HG02885 (cell line): ENCODE measurements around the gene ROGDI.
"Not testable (repeated sequence)": the region's sequence is repeated elsewhere in the genome, so short reads cannot be mapped to it uniquely, and the experiment has no call there.

Source experiments
- ATAC-seq: cut with Tn5 transposase; IDR thresholded peaks from one replicate; pipeline ENCODE4 v1.9.1; 2021; ENCODE audit warnings: mild to moderate bottlenecking; ENCODE audit not compliant: unreplicated experiment, poor library complexity

Gene ROGDI

DNA sequence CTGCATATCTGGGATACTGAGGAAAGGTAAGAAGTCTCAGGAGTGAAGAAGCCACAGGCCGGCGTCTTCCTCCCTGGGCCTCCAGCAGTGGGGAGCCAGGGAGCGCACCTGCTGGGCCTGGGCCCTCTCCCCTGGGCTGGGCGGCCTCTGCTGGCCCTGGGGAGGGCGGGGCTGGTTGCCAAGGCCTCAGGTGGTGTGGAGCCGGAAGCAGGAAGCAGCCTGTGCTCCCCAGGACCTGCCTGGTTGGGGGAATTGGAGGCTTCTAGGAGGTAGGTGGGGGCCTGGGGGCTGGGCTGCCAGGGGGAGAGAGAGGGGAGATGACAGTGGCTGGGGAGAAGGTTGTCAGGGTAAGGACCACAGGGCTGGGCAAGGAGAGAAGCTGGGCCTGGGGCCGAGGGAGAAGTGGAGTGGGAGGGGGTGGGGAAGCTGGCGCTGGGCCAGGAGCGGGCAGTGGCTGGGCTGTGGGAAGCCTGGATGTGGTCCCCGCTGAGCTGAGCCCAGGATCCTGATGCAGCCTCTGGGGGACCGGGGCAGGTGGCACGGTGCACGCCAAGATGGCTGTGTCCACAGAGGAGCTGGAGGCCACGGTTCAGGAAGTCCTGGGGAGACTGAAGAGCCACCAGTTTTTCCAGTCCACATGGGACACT, 7.1 kb downstream of the ROGDI start, which contains the start of gene SMIM22:
Gene SMIM22 (plus strand): TSS at position 189 of the 647 bp plus-strand sequence. CDS start 366 bp downstream, at position 555.
- ATAC-seq: no peak

DNA sequence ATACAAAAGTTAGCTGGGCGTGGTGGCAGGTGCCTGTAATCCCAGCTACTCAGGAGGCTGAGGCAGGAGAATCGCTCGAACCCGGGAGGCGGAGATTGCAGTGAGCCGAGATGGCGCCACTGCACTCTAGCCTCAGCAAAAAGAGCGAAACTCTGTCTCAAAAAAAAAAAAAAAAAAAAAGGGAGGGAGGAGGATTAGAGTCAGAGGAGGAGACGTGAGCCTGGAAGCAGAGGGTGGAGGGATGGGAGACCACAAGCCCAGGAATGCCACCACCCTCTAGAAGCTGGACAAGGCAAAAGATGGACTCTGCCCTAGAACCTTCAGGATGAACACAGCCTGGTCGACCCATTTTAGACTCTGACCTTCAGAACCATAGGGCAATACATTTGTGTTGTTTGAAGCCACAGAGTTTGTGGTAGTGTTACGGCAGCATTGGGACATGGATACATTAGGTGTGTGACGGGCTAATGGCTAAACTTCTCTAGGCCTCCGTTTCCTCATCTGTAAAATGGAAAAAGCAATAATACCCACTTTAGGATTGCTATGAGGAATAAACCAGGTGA, 9.4 kb downstream of the ROGDI start:
- no peak for ATAC-seq

DNA sequence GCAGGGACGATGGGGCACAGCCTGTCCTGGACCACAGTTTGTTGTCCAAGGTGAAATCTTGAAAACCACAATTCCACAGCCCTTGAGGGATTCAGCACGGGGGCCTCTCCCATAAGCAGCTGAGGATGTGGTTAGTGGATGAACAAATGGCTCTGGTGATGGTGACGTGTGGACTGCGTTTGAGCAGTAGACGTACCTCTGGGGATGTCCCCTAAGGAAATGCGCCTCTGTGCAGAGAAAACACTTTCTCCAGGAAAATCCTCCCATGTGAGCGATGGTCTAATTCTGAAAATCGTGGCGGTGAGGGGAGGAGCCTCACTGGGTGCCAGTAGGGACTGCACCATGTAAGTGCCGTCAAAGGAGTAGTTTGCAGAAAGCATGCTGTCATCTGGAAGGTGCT, 11.6 kb downstream of the ROGDI start:
- no peak for ATAC-seq

DNA sequence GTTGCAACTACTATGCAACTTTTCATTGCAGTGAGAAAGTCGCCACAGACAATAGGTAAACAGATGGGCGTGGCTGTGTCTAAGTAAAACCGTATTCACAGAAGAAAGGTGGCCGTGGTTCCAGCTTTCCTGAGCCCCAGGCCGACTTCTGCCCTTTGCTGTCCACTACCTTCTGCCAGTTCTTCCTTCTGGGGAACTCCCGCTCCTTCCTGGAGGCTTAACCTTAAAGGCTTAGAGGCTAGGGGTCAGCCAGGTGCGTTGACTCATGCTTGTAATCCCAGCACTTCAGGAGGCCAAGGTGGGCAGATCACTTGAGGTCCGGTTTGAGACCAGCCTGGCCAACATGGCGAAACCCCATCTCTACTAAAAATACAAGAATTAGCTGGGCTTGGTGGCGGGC, 12.2 kb downstream of the ROGDI start:
- no peak for ATAC-seq

DNA sequence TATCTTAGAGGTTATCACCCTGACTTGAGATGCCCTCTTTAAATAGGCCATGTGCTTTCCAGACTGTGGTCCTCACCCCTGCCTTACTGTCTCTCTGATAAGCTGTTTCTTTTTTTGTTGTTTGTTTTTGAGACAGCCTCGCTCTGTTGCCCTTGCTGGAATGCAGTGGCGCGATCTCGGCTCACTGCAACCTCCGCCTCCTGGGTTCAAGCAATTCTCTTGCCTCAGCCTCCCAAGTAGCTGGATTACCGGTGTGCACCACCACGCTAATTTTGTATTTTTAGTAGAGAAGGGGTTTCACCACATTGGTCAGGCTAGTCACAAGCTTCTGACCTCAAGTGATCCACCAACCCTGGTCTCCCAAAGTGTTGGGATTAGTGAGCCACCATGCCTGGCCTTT, 13.5 kb downstream of the ROGDI start:
- no peak for ATAC-seq

DNA sequence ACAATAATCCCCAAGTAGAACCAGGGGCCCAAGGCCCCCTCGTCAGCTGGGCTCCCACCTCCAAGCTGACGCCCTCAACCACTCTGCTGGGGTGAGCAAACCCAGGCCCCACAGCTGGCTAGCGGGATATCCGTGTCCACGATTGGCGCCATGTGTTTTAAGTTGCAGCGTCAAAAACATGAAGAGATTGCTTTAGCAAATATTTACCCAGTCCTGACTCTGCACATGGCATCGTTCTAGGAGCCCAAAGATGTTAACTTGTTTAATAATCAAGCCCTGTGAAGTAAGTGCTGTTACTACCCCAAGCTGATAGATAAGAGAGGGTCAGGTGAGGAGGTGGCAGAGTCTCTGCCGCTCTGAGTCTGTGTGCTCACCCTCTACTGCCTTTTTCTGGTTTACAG, 13.9 kb downstream of the ROGDI start:
- no peak for ATAC-seq

DNA sequence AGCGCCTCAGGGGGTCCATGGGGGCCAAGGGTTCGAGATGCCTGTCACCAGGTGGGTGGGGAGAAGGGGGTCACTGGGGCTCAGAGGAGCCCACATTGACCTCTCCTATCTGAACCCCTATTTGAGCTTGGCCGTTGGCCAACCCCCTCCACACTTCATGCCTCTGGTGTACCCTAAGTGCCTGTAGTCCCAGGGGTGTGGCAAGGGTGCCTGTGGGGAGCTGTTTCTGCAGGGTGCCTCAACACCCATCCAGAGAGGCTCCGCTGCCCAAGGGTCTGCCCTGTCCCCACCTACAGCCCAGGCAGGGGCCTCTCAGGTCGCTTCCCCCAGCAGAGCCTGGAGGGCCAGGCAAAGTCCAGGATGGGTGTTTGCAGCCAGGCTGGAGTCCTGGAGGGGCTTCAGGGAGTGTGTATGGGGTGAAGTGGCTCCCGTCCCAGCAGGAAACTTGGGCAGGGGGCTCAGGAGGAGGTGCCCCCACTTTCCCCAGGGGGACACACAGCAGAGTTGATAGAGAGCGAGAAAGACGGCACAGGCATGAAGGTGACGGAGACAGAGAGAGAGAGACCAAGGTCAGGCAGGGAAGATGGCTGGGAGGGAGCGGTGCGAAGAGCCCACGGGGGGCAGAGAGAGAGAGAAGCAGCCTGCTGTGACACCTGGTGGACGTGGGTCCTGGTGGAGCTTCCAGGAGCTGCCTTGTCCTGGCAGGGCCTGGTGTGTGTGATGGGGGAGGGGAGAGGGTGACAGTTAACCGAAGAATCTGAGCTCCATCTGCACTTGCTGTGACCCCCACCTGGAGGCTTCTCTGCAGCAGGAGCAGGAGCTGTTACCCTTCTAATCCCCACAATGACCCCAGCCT, 14.6 kb downstream of the ROGDI start, which contains the start of gene SEPTIN12:
Gene SEPTIN12 (minus strand): TSS at position 719 of the 856 bp plus-strand sequence. CDS start 700 bp downstream, at position 19.
- no peak for ATAC-seq

DNA sequence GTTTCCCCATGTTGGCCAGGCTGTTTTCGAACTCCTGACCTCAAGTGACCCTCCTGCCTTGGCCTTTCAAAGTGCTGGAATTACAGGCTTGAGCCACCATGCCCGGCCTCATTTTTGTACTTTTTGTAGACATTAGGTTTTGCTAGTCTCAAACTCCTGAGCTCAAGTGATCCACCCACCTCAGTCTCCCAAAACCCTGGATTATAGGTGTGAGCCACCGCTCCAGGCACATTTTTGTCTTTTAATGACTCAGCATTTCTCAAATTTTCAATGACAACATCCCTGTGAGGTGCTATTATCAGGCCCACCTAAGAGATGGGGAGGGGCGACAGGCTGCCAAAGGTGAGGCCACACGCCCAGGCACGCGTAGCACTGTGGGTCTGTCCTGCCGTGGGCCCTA, 15.4 kb downstream of the ROGDI start:
- no peak for ATAC-seq

DNA sequence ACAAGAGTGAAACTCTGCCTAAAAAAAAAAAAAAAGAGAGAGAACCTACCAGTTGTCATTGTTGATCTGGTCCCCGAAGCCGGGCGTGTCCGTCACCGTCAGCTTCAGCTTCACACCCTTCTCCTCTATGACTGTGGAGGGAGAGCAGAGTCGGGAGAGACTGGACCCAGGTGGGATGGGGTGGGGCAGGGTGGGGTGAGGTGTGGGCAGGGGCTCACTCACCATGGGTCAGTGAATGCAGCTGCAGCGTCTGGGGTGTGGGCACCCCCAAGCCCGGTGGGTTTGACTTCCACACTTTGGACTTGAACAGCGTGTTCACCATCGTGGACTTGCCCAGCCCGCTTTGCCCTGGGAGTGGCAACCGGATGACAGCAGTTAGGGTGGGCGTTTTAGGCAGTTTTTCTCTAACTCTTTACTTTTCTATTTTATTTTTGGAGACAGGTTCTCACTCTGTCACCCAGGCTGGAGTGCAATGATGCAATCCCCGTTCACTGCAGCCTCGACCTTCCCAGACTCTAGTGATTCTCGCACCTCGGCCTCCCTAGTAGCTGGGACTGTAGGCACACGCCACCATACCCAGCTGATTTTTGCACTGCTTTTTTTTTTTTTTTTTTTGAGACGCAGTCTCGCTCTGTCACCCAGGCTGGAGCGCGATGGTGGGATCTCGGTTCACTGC, 16.5 kb downstream of the ROGDI start:
- no peak for ATAC-seq

DNA sequence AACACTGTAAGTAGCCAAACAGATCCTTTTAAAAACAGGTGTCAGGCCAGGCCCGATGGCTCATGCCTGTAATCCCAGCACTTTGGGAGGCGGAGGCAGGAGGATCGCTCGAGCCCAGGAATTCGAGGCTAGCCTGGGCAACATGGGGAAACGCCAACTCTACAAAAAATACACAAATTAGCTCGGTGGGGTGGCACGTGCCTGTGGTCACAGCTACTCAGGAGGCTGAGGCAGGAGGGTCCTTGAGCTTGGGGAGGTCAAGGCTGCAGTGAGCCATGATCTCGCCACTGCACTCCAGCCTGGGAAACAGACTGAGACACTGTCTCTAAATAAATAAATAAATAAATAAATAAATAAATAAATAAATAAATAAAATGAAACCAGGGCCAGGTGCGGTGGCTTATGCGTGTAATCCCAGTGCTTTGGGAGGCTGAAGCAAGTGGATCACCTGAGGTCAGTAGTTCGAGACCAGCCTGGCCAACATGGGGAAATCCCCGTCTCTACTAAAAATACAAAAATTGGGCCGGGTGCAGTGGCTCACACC, 17.9 kb downstream of the ROGDI start:
- ATAC-seq: not testable (repeated sequence)

DNA sequence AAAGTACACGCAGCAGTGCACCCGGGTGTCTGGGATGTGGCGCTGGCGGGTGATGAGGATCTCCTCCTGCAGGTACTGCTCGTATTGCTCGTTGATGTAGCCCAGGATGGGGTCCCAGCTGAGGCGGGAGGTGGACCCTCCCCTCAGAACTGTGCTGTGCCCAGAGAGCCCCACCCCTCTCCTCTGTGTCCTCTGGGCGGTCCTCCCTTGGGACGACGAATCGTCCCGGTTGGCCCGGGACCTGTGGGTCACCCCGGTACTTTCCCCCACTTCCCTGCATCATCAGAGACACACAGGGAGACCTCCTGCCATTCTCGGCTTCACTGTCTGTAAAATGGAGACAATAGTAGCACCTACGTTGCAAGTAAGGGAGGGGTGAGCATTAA, 18.5 kb downstream of the ROGDI start:
- no peak for ATAC-seq

DNA sequence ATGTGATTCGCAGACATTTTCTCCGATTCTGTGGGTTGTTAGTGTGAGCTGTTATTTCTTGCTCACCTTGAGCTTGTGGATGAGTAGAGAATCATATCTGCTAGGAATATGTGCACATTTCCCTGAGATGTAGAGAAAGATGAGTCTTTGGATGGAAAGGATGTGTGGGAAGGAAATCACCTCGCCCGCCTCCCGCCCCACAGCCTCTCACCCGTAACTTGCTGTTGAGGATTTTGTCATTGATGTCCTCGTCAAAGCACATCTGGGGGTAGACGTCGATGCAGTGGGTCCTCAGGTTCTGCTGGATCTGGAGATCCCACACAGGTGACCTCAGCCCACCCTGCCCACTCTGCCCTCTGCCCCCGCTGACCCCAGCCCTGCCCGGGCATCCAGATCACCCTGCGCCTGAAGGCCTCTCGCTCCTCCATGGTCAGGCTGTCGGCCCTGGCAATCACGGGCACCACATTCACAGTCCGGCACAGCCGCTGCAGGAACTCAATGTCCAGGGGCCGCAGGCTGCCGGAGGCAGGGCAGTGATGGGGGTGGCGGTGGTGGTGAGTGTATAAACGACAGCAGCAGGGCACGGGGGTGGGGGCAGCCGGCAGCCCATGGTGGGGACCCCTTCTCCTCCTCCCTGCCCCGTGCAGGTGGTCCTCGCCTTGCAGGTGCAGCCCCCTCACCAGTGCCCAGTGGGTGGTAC, 19.0 kb downstream of the ROGDI start:
- no peak for ATAC-seq

DNA sequence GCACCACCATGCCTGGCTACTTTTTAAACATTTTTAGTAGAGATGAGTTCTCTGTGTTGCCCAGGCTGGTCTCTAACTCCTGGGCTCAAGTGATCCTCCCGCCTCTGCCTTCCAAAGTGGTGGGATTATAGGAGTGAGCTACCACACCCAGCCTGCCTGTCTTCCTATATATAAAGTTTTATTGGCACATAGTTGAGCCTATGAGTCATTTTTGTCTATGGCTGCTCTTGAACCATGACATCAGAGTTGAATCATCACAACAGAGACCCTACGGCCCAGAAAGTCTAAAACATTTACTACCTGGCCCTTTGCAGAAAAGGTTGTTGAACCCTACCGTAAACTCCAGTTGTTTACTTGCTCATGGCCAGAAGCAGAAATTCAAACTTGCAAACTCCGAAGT, 22.2 kb downstream of the ROGDI start:
- ATAC-seq: no peak

DNA sequence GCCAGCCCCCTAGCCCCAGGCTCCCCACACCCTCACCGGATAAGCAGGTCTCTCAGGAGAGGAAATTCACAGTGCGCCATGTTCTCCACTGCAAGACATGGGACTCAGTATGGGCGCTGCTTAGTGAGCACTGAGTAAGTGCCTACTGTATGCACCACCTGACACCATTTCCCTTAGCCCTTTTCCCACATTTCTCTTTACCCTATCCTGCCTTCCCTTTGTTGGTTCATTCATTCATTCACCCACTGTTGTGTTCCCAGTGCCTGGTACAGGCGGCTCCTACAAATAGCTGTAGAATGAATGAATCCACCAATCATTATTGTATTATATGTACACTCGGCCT, 24.4 kb downstream of the ROGDI start:
- no peak for ATAC-seq

DNA sequence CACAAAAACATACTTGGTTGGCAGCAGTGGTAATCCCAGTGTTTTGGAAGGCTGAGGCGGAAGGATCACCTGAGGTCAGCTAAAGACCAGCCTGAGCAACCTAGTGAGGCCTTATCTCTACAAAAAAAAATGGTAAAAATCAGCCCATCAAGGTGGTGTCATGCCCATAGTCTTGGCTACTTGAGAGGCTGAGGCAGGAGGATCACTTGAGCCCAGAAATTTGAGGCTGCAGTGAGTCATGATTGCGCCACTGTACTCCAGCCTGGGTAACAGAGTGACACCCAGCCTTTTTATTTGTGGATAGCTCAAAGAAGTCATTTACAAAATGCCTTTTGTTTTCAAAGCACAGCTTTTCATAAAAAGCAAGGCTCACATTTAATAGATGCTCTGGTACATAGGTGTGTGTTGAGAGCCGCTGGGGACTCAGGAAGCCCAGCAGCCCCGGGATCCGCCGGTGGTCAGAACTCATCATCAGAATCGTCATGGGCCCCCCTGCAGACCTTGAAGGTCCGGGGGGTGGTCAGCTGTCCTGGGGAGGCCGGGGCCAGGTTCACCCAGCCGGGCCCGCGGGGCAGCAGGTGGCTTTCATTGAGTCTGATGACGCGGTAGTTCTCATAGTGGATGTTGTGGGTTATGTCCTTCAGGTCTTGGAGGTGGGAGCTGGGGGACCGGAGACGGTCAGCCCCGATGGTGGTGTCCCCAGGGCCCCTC, 24.9 kb downstream of the ROGDI start:
- no peak for ATAC-seq

DNA sequence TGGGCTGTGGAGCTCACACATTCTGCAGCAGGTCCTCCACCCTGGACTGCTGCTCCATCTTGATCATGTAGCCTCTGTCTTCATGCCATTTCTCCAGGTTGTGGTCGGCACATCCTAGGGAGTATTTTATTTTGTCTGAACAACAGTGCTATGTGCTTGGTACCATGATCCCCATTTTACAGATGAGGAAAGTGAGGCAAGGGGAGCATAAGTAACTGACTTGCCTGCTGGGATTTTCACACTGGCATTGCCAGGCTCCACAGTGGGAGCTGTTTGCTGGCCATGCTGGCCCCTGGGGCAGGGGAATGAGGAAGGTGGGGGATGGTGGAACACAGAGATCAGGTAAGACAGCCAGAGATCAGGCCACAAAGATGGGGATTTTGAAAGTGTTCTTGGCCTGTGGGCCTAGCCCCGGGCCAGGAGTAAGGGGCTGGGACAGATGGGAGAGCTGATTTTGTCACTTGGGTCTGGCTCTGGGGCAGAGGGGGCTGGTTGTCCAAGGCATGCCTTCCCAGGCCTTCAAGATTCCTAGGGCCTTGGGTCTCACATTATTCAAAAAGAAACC, 26.2 kb downstream of the ROGDI start:
- ATAC-seq: no peak

DNA sequence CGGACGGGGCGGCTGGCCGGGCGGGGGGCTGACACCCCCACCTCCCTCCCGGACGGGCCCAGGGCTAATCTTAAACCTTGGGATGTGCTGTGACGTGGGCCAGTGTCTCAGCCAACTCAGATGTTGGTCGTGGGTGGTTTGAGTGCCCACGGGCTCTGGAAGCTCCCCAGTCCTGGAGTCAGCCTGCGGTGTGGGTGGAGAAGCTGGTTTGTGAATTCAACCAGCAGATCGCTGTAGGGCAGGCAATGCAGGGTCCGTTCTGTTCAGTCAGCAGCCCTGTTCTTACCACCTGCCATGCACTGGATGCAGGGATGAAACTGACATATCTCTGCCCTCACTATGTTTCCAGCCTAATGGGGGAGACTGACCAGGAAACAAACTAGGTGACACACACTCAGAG, 27.4 kb downstream of the ROGDI start:
- ATAC-seq: no peak

DNA sequence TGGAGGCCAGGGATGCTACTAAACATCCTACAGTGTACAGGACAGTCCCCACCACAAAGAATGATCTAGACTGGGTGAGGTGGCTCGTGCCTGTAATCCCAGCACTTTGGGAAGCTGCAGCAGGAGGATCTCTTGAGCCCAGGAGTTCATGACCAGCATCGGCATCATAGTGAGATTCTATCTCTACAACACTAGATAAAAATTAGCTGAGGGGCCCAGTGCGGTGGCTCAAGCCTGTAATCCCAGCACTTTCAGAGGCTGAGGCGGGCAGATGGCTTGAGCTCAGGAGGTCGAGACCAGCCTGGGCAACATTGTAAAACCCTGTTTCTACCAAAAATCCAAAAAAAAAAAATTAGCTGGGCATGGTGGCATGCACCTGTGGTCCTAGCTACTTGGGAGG, 30.1 kb downstream of the ROGDI start:
- ATAC-seq: no peak

DNA sequence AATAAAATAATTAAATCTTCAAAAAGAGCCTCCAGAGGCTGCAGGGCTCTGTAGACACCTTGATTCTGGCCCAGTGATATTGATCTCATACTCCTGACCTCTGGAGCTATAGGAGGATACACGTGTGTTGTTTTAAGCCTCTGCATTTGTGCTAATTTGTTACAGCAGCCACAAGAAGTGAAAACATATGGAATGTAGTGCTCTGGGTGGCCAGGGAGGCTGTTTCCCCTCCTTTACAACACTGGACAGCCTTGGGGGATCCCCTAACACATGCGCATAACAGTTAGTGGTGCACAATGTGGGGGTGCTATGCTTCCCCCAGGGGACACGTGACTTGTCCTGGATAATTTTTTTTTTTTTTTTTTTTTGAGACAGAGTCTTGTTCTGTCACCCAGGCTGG, 30.8 kb downstream of the ROGDI start:
- no peak for ATAC-seq
